ENCODE results near the gene CEBPE. TPM values are rescaled to one million over a fixed set of nuclear protein-coding genes. Genes with fewer than 3 reads are reported as not detected.

CEBPE gene
- total RNA-seq, 1 donor from 2014 or later = not detected

DNA sequence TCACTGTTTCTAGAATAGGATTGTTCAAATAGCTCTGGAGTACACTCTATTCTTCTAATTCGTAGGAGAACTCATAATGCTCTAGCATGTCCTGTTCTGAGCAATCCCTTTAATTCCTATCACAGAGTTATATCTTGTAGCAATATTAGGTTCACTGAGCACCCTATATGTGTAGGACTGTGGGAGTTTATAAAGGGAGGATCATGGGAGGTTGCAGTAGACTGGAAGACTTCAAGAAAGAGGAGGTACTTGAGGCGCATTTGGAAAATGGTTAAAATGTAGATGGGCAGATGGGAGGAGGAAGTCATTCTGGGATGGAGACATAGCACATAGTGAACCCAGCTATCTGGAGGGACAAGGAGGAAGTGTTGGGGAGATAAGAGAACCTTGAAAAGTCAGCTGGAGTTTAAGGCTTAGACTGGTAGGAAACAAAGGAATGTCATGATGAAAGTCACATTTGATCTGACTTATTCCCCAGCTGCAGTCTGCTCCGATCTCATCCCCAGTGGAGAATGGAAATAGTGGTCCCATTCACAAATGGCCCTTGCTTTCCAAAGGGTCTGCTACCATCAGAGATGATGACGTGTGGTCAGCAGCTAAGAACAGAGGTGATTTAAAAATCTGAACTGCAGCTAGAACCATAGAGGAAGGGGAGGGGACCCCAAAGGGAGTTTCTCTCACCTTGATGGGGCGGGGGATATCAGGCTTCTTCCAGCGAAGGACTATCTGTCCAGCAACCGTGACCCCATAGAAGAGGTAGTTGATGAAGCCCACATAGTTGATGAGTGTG, 10.1 kb upstream of the CEBPE start:
- no peaks in the 10 kb centered on the region for H3K36me3 ChIP-seq (ENCODE audit: insufficient read depth, low read length)
- TF ChIP-seq CTCF (IDR thresholded peaks at IDR 0.05; ENCODE audit: insufficient read depth, low read depth, low read length) (no peak), EZH2 (IDR thresholded peaks at IDR 0.05; ENCODE audit: insufficient read depth, low read length) (no peak)
- no peaks in the 10 kb centered on the region for H3K79me2 ChIP-seq (ENCODE audit: insufficient read depth, low read length)
- peaks cover 15% of the 10 kb centered on the region for H3K27me3 ChIP-seq (ENCODE audit: insufficient read depth, low read length)
- no peak overlapping the region for H3K4me3 ChIP-seq (ENCODE audit: insufficient read depth, low read depth, low read length)
- no peaks in the 10 kb centered on the region for H4K20me1 ChIP-seq (ENCODE audit: insufficient read depth, low read length)
- Mint-ChIP-seq H3K4me3 (ENCODE audit: unreplicated experiment) (no peak overlapping the region), H3K9me3 (ENCODE audit: unreplicated experiment) (no peaks in the 10 kb centered on the region), H3K36me3 (ENCODE audit: low read depth, unreplicated experiment) (peaks cover 4% of the 10 kb centered on the region), H3K27me3 (ENCODE audit: low read depth, unreplicated experiment) (peaks cover 20% of the 10 kb centered on the region), H3K4me1 (ENCODE audit: low read depth, unreplicated experiment) (no peaks in the 10 kb centered on the region), H3K27ac (ENCODE audit: unreplicated experiment) (no peak overlapping the region)
- H3K4me1 ChIP-seq (ENCODE audit: insufficient read depth, low read length) = no peaks in the 10 kb centered on the region
- H2AFZ ChIP-seq (ENCODE audit: low read depth, low read length) = no peak overlapping the region
- no peak for FAIRE-seq
- no peak overlapping the region for H3K4me2 ChIP-seq (ENCODE audit: low read length)
- no peak overlapping the region for H3K27ac ChIP-seq (ENCODE audit: low read depth, low read length)
- H3K9me3 ChIP-seq (ENCODE audit: insufficient read depth, low read depth, low read length) = no peaks in the 10 kb centered on the region
- H3K9ac ChIP-seq (ENCODE audit: low read length) = no peak overlapping the region
- no peak for DNase-seq (ENCODE audit: low read depth)

GRCh38 chr14:23127861-23128260, 8.8 kb upstream of the CEBPE start:
- peaks cover 15% of the 10 kb centered on the region for H3K27me3 ChIP-seq (ENCODE audit: insufficient read depth, low read length)
- no peak overlapping the region for H3K9ac ChIP-seq (ENCODE audit: low read length)
- H4K20me1 ChIP-seq (ENCODE audit: insufficient read depth, low read length) = no peaks in the 10 kb centered on the region
- H3K4me3 ChIP-seq (ENCODE audit: insufficient read depth, low read depth, low read length) = no peak overlapping the region
- Mint-ChIP-seq H3K36me3 (ENCODE audit: low read depth, unreplicated experiment) (peaks cover 4% of the 10 kb centered on the region), H3K4me1 (ENCODE audit: low read depth, unreplicated experiment) (no peaks in the 10 kb centered on the region), H3K27me3 (ENCODE audit: low read depth, unreplicated experiment) (peaks cover 22% of the 10 kb centered on the region), H3K9me3 (ENCODE audit: unreplicated experiment) (no peaks in the 10 kb centered on the region), H3K4me3 (ENCODE audit: unreplicated experiment) (no peak overlapping the region), H3K27ac (ENCODE audit: unreplicated experiment) (no peak overlapping the region)
- no peak overlapping the region for H3K27ac ChIP-seq (ENCODE audit: low read depth, low read length)
- H3K9me3 ChIP-seq (ENCODE audit: insufficient read depth, low read depth, low read length) = no peaks in the 10 kb centered on the region
- H3K36me3 ChIP-seq (ENCODE audit: insufficient read depth, low read length) = no peaks in the 10 kb centered on the region
- no peak overlapping the region for H3K4me2 ChIP-seq (ENCODE audit: low read length)
- no peak overlapping the region for H2AFZ ChIP-seq (ENCODE audit: low read depth, low read length)
- TF ChIP-seq EZH2 (IDR thresholded peaks at IDR 0.05; ENCODE audit: insufficient read depth, low read length) (no peak), CTCF (IDR thresholded peaks at IDR 0.05; ENCODE audit: insufficient read depth, low read depth, low read length) (no peak)
- FAIRE-seq (no peak), DNase-seq (ENCODE audit: low read depth) (no peak)
- no peaks in the 10 kb centered on the region for H3K4me1 ChIP-seq (ENCODE audit: insufficient read depth, low read length)
- H3K79me2 ChIP-seq (ENCODE audit: insufficient read depth, low read length) = no peaks in the 10 kb centered on the region

Data from astrocyte (in vitro differentiated cells and primary cell).